ENCODE results near the gene PLAU. TPM values are rescaled to one million over a fixed set of nuclear protein-coding genes. Genes with fewer than 3 reads are reported as not detected.
A peak's percentile ranks its signal among the peaks of the same experiment; 100 is the strongest.

Gene PLAU
- total and polyA plus RNA-seq, 2 of the 13 experiments (the other 11 are each of a cell fraction or from before 2014, with no cell fraction given), result 0.45 to 11.2 TPM

DNA sequence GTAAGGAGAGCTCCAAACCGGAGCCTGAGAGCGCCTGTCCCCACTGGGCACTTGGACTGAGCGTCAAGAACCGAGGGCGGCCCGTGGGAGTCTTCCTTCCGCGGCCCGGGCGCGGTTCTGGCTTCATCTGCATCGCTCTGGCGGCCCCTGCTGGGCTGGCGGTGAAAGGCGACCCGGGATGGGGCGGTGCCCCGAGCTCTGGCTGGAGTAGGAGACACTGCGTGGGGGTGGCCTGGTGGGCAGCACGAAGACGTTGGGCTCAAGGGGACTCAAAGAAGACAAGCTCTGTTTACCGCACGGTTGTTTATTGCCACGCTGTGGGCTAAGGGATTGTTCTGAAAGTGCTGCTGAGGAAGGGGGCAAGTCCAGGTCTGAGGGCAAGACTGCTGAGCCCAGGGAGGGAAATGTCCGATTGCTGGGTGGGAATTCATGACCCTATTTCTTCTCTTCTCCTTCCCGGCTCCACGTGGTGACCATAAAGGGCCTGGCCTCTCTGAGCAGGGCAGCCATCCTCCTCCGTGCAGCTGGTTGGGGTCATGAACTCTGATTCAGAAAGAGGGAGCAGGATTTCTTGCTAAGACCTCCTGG is 29.8 kb downstream of the PLAU start (continued):
- TF ChIP-seq, protein P1, sequence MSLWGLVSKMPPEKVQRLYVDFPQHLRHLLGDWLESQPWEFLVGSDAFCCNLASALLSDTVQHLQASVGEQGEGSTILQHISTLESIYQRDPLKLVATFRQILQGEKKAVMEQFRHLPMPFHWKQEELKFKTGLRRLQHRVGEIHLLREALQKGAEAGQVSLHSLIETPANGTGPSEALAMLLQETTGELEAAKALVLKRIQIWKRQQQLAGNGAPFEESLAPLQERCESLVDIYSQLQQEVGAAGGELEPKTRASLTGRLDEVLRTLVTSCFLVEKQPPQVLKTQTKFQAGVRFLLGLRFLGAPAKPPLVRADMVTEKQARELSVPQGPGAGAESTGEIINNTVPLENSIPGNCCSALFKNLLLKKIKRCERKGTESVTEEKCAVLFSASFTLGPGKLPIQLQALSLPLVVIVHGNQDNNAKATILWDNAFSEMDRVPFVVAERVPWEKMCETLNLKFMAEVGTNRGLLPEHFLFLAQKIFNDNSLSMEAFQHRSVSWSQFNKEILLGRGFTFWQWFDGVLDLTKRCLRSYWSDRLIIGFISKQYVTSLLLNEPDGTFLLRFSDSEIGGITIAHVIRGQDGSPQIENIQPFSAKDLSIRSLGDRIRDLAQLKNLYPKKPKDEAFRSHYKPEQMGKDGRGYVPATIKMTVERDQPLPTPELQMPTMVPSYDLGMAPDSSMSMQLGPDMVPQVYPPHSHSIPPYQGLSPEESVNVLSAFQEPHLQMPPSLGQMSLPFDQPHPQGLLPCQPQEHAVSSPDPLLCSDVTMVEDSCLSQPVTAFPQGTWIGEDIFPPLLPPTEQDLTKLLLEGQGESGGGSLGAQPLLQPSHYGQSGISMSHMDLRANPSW (CRISPR knock-in tag; IDR thresholded peaks at IDR 0.05; ENCODE audit: borderline replicate concordance), result 0 out of 2 replicates have a peak, but pooled peaks have one; percentile 31
- TF ChIP-seq SPEN (CRISPR knock-in tag; IDR thresholded peaks at IDR 0.05; ENCODE audit: low read depth) (0 out of 2 replicates have a peak, but pooled peaks have one; percentile 31), NFYB (CRISPR knock-in tag; IDR thresholded peaks at IDR 0.05) (0 out of 2 replicates have a peak, but pooled peaks have one; percentile 20), MIER3 (CRISPR knock-in tag; IDR thresholded peaks at IDR 0.05; ENCODE audit: borderline replicate concordance) (0 out of 2 replicates have a peak, but pooled peaks have one; percentile 26), POLR2A (IDR thresholded peaks at IDR 0.05; ENCODE audit: insufficient read depth in 1 of 2, low read depth in 2 of 2, low read length in 2 of 2) (no peak), RXRB (CRISPR knock-in tag; IDR thresholded peaks at IDR 0.05; ENCODE audit: borderline replicate concordance) (peak; percentile 55; the same call in 1 of the 2 replicates), GPN1 (CRISPR knock-in tag; IDR thresholded peaks at IDR 0.05; ENCODE audit: borderline replicate concordance) (no peak), ZNF350 (CRISPR knock-in tag; IDR thresholded peaks at IDR 0.05; ENCODE audit: borderline replicate concordance, low read depth) (peak; percentile 22; the same call in 1 of the 2 replicates), RAD21 (CRISPR knock-in tag; IDR thresholded peaks at IDR 0.05) (peak; percentile 92), KDM2A (CRISPR knock-in tag; IDR thresholded peaks at IDR 0.05; ENCODE audit: borderline replicate concordance, low read depth) (peak; percentile 95), HOXA5 (CRISPR knock-in tag; IDR thresholded peaks at IDR 0.05) (no peak), KLF9 (CRISPR knock-in tag; IDR thresholded peaks at IDR 0.05; ENCODE audit: low read depth) (0 out of 2 replicates have a peak, but pooled peaks have one; percentile 31), CBFB (CRISPR knock-in tag; IDR thresholded peaks at IDR 0.05) (0 out of 2 replicates have a peak, but pooled peaks have one; percentile 62), ZNF605 (CRISPR knock-in tag; IDR thresholded peaks at IDR 0.05) (no peak), SMC3 (IDR thresholded peaks at IDR 0.05; ENCODE audit: low read length) (peak; percentile 38; the same call in 1 of the 2 replicates), NFATC3 (CRISPR knock-in tag; IDR thresholded peaks at IDR 0.05) (no peak), MAZ (IDR thresholded peaks at IDR 0.05; ENCODE audit: borderline replicate concordance, low read depth, low read length) (no peak), MAZ (CRISPR knock-in tag; IDR thresholded peaks at IDR 0.05; ENCODE audit: low read depth) (0 out of 2 replicates have a peak, but pooled peaks have one; percentile 36), ZNF501 (CRISPR knock-in tag; IDR thresholded peaks at IDR 0.05) (peak; percentile 60), ZNF567 (CRISPR knock-in tag; IDR thresholded peaks at IDR 0.05; ENCODE audit: borderline replicate concordance) (0 out of 2 replicates have a peak, but pooled peaks have one; percentile 40), SP1 (IDR thresholded peaks at IDR 0.05) (no peak), SP1 (CRISPR knock-in tag; IDR thresholded peaks at IDR 0.05) (no peak)
- TF ChIP-seq, protein P2, sequence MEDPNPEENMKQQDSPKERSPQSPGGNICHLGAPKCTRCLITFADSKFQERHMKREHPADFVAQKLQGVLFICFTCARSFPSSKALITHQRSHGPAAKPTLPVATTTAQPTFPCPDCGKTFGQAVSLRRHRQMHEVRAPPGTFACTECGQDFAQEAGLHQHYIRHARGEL (CRISPR knock-in tag; IDR thresholded peaks at IDR 0.05), result peak; percentile 99
- TF ChIP-seq, protein P3, sequence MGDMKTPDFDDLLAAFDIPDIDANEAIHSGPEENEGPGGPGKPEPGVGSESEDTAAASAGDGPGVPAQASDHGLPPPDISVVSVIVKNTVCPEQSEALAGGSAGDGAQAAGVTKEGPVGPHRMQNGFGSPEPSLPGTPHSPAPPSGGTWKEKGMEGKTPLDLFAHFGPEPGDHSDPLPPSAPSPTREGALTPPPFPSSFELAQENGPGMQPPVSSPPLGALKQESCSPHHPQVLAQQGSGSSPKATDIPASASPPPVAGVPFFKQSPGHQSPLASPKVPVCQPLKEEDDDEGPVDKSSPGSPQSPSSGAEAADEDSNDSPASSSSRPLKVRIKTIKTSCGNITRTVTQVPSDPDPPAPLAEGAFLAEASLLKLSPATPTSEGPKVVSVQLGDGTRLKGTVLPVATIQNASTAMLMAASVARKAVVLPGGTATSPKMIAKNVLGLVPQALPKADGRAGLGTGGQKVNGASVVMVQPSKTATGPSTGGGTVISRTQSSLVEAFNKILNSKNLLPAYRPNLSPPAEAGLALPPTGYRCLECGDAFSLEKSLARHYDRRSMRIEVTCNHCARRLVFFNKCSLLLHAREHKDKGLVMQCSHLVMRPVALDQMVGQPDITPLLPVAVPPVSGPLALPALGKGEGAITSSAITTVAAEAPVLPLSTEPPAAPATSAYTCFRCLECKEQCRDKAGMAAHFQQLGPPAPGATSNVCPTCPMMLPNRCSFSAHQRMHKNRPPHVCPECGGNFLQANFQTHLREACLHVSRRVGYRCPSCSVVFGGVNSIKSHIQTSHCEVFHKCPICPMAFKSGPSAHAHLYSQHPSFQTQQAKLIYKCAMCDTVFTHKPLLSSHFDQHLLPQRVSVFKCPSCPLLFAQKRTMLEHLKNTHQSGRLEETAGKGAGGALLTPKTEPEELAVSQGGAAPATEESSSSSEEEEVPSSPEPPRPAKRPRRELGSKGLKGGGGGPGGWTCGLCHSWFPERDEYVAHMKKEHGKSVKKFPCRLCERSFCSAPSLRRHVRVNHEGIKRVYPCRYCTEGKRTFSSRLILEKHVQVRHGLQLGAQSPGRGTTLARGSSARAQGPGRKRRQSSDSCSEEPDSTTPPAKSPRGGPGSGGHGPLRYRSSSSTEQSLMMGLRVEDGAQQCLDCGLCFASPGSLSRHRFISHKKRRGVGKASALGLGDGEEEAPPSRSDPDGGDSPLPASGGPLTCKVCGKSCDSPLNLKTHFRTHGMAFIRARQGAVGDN (CRISPR knock-in tag; IDR thresholded peaks at IDR 0.05), result peak; percentile 73
